GM19240 (cell line): ENCODE measurements around the gene ARL6IP6.

Experiments
- DNase-seq: peaks from one replicate; pipeline ENCODE4 v3.0.0; 2011; ENCODE audit warnings: low spot score; ENCODE audit not compliant: insufficient read length

Gene ARL6IP6

DNA sequence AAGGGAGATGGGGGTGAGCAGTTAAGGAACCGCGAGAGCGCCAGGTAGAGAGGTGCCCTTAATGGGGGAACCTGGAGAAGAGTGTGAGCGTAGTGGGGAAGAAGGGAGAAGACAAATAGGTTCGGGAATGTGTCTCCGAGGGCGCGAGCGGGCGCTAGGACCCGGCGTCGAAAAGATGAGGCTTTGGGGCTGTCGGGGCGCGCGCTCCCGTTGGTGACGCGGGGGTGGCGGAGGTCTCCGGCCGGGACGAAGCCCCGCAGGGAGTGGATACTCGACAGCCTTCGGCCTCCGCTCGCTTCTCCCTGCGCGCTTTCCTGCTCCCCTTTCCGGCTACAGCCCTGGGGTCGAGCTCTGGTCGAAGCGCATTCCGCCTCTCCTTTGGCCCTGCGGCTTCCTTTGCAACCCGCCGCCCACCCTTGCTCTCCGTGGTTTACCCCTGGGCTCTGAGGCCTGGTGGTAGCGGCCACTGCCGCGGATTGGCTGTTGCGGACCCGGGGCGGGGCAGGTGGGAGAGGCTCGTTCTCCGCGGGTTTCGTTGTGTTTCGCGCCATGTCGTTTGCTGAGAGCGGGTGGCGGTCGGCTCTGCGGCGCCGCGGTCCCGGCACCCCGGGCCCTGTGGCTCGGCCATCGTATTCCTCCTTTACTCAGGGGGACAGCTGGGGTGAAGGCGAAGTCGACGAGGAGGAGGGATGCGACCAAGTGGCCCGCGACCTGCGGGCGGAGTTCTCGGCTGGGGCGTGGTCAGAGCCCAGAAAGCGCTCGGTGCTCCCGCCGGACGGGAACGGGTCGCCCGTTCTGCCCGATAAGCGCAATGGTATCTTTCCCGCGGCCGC is at the start of gene ARL6IP6:
Gene ARL6IP6, plus strand, starts transcription at position 545 of the 833 bp plus-strand sequence. Its CDS starts 5 bp downstream, at position 550.
- DNase-seq, result peak; percentile 29

DNA sequence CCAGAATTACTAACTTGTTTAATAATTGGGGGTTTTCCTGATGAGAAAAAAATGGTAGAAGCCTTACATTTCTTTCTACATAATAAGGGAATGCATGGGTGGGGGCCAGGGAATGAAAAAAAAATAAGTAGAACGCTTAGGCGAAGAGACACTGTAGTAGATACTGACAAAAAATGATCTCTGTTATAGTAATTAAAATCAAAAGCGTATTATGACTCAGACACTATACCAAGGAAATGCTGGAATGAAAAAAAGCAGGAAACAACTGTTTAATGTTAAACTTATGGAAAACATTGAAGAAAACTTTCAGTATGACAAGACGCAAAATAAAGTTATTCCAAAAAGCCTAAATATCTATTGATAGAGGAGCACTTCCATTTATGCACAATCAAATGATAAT is 44.1 kb upstream of the ARL6IP6 start:
- DNase-seq, result no peak

DNA sequence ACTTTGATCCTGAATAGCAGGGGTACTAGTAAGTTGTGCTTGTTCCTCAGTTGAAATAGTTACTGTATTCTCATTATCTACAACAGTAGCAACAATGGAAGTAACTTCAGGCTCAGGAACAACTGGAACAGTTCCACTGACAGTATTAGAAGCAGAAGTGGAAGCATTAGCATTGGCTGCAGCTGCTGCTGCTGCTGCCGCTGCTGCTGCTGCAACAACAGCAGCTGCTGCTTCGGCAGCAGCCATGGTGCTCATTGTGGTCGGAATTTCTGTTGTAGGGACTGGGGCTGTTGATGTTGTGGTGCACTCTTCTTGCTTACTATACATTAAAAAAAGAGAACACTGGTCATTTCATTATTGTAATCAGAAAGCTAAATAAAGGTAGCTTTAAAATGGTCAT is 42.0 kb upstream of the ARL6IP6 start:
- no peak for DNase-seq

DNA sequence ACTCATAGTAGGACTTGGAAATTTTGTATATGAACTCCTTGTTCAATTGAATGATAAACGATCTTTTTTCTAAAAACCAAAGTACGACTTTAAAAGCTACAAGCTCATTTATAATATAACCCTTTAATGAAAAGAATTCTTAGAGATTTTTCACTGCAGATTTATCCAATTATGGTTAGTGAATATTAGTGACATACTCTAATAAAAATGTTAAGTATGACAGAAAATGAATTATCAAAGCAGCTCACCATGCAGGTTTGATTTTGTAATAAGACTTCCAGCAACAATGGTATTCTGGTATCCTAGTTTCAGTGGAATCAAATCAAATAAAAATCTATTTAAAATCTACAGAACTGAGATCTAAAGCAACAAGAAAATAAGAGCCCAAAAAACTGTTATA is 39.6 kb upstream of the ARL6IP6 start:
- DNase-seq, result no peak

DNA sequence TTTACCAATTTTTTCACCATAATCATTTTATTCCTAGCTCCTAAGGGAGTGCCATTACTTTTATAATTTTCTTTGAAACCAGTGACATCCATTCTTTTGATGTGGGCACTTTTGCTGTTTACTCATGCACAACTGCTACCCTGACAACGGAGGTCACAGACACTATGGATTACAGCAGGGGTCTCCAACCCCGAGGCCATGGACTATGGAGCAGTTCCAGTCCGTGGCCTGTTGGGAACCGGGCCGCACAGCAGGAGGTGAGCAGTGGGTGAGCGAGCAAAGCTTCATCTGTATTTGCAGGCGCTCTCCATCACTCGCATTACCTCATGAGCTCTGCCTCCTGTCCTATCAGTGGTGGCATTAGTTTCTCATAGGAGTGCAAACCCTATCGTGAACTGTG is 35.8 kb upstream of the ARL6IP6 start:
- DNase-seq, result no peak

DNA sequence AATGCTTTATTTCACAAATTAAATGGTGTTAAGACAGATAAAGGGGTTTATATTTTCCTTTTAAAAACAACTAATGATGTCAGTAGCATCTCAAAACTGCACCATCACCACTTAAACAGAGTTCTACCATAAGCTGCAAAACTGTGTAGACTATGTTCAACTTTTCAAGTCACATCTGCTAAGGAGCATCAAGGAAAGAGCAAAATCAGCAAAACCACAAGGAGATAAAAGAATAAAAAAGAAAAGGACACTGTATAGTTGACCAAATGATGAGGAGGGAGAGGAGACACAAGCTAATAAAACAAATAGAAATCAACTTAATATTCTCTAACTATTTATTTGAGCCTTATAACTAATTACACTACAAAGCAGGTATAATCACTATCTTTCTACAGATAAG is 35.0 kb upstream of the ARL6IP6 start:
- DNase-seq, result no peak

DNA sequence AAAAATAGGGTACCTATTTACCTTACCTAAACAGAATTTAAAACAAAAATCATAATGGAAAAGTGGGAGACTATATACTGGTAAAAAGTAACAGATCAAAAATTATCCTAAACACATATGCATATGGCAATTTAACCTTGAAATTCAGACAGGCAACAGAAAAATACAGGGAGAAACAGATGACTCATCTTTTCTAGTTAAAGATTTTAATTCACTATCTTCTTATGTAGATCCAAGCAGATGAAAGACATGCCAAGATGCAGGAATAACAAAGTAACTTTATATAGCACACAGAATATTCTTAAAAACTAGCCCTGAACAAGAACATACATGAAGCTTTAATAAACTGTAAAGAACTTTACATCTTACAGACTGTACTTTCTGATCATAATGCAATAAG is 32.1 kb upstream of the ARL6IP6 start:
- DNase-seq, result no peak

DNA sequence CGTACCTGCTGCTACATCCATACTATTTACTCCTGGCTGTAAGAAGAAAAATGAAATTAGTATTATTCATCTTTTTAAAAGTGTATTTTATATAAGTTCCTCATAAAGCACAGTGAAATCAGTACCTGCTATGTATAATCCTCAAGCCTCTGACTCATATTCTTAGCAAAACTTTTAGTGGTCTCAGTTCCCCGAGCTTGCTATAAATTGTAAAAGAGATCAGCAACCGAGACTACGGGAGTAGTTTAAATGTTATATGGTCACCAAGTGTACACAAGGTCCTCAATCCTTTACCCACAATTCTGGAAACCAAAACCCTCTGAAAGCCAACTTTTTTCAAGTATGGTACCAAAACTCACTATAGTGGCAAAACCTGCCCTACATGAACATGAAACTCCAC is 25.4 kb upstream of the ARL6IP6 start:
- DNase-seq, result peak; percentile 1

DNA sequence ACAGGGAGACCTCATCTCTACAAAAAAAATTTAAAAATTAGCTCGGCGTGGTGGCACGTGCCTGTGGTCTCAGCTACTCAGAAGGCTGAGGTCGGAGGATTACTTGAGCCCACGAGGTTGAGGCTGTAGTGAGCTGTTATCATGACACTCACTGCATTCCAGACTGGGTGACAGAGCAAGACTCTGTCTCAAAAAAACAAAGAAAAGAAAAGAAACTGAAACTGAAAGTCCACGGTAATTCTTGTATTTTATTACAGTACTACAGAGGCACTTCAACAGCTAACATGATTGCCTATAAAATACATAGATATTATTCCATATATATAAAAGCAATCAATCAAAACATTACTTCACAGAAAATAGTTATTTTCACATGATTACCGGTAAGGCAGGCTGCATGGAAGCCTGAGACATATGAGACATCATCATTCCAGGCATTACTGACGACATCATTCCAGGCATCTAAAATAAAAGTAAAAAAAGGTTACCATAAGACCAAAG is 24.2 kb upstream of the ARL6IP6 start:
- DNase-seq, result no peak

DNA sequence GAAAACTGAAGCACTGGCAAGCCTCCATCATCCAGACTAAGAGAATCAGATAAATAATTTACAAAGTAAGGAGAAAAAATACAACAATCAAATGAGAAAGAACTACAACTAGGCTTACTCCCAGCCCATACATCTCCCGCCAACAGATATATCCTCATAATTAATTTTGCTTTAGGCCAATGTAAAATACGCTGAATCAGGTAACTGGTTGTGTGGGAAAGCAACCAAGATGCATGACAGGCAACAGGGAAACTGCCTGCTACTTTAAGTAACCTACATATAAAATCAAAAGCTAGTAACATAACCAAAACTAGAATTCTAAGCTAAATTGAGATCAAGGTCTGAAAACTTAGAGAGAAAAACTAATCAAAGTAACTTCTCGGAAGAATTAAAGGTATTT is 22.7 kb upstream of the ARL6IP6 start:
- DNase-seq, result no peak

DNA sequence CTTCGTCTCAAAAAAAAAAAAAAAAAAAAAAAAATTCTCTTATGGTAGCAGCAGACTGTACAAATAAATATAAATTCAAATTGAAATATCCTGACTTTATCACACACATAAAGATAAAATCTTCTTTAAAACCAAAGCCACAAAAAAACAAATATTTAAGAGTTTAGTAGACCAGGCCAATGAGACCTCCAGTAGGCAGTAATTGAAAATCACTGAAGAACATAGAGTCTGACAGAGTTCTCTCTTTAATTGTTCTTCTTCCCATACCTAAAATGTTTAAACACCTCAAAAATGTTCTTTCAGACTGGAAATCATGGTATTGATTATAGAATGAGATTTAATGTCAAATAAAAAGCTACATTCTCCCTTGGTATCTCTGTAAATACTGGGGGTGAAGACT is 21.9 kb upstream of the ARL6IP6 start:
- DNase-seq, result no peak

DNA sequence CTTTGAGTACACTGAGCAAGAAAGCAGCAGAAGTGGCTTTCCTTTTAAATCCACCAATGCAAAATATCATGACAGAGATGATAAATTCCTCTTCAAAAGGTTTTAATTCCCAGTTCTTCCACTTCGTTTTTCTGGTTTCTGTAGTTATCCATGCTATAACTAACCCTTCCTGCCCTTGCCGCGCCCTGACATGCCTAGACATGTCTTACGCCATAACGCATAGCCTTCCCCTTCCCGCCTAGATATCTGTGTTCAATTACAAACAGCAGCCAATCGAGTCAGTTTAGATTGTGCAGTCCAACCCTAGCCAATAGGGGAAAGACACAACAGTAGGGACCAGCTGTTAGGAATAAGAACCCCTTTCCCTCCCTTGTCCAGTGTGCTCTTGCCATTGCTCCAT is 17.2 kb upstream of the ARL6IP6 start:
- DNase-seq, result no peak

DNA sequence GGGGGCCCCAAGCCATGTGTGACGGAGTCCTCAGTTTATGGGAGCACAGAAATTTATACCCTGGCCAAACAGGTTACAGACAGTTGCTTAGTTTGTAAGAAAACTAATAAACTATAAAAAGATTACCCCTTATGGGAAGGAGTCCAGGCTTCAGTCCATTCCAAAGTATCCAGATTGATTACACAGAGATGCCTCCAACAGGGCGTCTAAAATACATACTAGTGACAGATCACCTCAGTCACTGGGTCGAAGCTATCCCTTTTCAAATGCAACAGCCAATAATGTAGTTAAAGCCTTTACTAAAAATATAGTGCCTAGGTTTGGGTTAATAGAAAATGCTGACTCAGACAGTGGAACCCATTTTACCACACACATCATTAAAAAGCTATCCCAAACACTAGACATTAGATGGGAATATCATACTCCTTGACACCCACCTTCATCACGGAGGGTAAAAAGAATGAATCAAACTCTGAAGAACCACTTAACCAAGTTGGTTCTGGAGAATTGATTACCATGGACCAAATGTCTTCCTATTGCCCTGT is 11.9 kb upstream of the ARL6IP6 start:
- no peak for DNase-seq

DNA sequence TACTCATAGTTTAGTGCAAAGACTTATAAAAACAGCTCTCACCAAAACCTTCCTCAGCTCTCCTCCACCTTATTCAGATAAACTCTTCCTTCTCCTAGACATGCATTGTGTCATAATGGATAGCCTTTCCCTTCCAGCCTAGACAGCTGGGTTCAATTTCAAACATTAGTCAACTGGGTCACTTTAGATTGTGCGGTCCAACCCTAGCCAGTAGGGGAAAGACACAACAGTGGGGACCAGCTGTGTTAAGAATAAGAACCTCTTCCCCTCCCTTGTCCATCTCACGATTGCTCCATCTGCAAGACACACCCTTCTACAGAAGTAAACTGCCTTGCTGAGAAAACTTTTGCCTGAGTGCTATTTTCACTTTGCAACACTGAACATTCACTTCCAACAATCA is 9.7 kb upstream of the ARL6IP6 start:
- DNase-seq, result no peak

DNA sequence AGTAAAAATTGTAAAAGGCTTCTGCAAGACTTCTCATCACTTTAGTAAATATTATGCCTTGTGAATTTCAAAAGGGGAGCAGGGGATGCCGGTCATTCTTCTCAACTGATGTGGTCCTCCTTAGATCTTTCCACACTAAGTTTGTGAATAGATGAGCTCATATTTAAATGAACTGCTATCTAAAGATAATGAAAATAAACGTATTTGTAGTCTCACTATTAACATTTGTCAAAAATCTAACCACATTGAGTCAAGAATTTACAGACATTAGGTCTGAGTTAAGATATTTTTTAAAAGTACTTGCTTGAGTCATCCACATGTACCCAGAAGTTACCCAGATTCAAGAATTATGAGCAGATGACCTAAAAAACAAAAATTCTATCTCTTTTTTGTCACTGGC is 7.7 kb upstream of the ARL6IP6 start:
- DNase-seq, result no peak

DNA sequence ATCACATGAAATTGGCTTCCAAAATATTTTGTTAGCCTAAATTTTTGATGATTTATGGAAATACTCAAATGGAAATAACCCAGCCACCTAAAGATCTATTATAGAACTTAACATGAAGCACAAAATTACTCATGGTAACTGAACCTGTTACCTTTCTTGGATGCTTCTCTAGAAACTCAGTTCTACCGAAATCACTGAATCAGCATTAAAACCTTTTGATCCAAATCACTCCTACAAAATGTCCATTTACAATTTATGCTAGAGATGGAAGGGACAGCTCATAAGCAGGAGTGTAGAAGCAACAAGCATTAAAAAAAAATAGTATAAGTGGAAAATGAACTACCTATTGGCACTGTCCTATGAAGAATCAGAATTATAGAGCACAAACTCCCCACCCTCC is 3.3 kb upstream of the ARL6IP6 start:
- no peak for DNase-seq

DNA sequence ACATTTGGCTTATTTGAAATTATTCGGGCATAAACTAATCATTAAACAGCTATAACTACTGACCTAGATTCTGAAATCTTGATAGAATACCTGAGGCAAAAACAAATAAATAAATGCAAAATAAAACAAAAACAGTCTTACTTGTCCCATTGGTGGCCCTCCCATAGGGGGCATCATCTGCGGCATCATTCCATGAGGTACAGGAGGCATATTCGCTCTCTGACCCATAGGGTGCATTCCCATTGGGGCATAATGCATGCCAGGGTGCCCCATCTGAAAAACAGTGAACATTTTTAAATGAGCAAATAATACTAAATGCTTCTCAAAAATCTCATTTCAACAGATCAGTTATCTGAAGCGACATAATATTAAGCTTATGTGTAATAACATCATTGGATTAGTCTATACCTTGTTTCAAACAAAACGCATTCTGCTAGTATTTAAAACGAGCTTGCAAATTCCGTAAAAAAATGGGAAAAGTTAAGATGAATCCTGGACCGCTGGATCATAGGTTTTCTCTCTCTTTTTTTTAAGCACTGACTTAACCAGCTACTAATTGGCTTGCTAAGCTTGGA is 2.5 kb upstream of the ARL6IP6 start:
- DNase-seq, result peak; percentile 2

DNA sequence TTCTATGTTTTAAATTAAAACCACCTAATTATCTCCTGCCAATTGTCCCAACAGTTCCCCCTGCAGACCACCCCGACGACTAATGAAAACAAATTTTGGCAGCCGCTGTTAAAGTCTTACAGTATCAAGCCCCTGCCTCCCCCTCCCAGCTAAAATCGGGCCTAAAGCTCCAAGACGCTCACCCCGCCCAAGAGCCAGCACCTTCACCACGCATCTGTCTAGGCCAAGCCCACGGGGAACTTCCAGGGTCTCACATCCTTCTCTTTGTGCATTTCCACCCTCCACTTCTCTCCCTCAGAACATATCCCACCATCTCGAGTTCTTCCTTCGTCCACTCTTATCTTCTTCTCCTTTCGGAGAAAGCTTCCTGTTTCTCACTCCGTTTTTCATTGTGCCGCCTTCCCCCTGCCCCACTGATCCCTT is 1.6 kb upstream of the ARL6IP6 start:
- DNase-seq, result no peak

DNA sequence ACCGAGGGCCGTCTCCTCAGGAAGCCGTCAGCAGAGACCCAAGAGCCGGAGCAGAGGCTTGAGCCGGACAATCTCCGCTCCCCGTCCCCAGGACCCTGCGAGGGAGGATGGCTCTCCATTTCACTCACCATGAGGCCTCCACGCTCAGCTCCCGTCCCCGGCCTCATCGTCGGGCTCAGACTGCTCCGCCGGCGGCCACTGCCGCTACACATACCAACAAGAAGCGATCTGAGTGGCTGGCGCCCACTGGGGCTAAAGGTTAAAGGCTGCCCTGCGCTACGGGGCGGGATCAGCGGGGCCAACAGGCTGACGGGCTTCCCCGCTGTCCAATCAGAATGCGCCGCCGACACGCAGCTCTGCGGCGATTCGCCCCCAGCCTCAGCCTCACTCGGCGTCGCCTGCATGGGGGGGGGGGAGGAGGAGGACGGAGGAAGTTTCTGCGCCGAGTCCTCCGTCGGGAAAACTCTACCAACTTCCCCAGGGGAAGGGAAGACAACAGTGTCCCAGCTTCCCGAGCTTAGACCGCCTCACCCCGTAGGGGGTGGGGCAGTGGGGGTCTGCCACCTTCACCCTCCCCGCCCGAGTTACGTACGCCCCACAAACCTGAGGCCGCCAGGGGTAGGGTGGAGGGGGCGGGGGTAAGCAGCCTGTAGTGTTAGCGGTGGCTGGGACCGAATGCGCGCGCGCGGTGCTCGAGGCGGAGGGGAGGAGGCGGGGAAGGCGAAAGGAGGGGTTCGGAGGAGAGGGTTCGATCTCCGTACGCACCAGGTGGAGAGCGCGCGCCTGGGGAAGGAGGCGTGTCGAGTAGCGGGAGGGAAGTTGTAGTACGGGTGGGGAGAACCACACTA is 968 bp upstream of the ARL6IP6 start, which contains the start of gene PRPF40A:
Gene PRPF40A, minus strand, starts transcription at position 234 of the 848 bp plus-strand sequence. Its CDS starts 22 bp downstream, at position 212.
- DNase-seq, result peak; percentile 68

DNA sequence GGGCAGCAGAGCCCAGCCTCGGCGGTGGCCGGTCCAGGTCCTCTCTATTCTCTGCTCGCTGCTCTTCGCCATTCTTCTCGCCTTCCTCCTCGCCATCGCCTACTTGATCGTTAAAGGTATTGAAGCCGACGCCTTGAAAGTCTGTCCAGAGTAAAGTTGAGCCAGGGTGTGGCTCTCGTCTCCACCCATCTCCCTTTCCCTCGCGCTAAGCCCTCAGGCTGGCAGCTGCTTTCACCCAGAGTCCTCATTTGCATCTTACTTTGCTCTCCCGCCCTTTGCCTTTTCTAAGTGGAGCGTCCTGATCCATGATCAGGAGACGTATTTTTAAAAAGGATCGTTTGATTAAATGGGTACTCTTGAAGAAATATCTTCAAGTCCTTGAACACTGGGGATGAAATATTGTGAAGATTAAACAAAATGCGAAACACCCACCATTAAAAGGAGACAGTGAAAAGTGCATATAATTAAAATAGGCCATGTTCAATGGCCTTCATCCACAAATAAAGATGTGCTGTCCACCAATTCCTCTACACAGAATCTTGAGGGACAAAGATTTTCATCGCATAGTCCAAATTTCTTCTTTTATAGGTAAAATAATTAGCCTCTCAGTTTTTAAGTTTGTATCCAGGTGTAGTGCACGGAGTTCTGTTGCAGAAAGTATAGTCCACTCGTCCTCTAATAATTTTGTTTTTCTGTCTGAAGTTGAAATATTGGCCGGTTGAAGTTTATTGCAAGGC is 657 bp downstream of the ARL6IP6 start:
- DNase-seq, result no peak

DNA sequence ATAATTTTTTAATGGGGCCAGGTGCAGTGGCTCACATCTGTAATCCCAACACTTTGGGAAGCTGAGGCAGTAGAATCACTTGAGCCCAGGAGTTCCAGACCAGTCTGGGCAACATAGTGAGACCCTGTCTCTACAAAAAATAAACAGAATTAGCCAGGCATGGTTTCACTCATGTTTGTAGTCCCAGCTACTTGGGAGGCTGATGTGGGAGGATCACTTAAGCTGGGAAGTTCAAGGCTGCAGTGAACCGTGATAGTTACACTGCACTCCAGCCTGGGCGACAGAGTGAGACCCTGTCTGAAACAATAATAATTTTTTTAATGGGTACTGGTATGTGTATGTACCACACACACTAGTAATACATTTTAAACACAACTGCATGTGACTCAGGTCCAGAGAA is 2.4 kb downstream of the ARL6IP6 start:
- no peak for DNase-seq
